GM12801 (cell line): ENCODE results near the gene DNAH10.

ENCODE experiments used
- CTCF ChIP-seq: IDR thresholded peaks from one replicate; pipeline ENCODE4 v1.5.1; 2011; ENCODE audit warnings: control low read depth; ENCODE audit not compliant: insufficient read length; ENCODE audit errors: extremely low read depth

DNAH10 gene, protein sequence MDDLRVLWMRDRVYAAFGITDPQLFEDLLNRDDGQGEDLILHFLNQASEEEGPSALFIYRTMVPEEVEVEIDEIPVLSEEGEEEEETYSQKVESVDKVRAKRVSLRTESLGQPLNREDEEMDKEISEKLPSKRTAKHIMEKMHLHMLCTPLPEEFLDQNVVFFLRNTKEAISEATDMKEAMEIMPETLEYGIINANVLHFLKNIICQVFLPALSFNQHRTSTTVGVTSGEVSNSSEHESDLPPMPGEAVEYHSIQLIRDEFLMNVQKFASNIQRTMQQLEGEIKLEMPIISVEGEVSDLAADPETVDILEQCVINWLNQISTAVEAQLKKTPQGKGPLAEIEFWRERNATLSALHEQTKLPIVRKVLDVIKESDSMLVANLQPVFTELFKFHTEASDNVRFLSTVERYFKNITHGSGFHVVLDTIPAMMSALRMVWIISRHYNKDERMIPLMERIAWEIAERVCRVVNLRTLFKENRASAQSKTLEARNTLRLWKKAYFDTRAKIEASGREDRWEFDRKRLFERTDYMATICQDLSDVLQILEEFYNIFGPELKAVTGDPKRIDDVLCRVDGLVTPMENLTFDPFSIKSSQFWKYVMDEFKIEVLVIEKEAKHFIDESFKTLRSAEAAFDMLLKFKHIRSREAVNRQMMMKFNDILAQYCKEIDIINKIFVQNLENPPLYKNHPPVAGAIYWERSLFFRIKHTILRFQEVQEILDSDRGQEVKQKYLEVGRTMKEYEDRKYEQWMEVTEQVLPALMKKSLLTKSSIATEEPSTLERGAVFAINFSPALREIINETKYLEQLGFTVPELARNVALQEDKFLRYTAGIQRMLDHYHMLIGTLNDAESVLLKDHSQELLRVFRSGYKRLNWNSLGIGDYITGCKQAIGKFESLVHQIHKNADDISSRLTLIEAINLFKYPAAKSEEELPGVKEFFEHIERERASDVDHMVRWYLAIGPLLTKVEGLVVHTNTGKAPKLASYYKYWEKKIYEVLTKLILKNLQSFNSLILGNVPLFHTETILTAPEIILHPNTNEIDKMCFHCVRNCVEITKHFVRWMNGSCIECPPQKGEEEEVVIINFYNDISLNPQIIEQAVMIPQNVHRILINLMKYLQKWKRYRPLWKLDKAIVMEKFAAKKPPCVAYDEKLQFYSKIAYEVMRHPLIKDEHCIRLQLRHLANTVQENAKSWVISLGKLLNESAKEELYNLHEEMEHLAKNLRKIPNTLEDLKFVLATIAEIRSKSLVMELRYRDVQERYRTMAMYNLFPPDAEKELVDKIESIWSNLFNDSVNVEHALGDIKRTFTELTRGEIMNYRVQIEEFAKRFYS (N-terminal part only)

GRCh38 chr12:123761841-123762714 lies at the start of gene DNAH10:
DNAH10 (plus strand) TSS chr12:123762301; CDS start chr12:123762337, 36 bp downstream.
- no peak for TF ChIP-seq CTCF

- no peak for TF ChIP-seq CTCF
Measured at GRCh38 chr12:123712780-123713319, 49.3 kb upstream of the DNAH10 start.

GRCh38 chr12:123713398-123713797 lies 48.7 kb upstream of the DNAH10 start:
- TF ChIP-seq CTCF = no peak

DNA sequence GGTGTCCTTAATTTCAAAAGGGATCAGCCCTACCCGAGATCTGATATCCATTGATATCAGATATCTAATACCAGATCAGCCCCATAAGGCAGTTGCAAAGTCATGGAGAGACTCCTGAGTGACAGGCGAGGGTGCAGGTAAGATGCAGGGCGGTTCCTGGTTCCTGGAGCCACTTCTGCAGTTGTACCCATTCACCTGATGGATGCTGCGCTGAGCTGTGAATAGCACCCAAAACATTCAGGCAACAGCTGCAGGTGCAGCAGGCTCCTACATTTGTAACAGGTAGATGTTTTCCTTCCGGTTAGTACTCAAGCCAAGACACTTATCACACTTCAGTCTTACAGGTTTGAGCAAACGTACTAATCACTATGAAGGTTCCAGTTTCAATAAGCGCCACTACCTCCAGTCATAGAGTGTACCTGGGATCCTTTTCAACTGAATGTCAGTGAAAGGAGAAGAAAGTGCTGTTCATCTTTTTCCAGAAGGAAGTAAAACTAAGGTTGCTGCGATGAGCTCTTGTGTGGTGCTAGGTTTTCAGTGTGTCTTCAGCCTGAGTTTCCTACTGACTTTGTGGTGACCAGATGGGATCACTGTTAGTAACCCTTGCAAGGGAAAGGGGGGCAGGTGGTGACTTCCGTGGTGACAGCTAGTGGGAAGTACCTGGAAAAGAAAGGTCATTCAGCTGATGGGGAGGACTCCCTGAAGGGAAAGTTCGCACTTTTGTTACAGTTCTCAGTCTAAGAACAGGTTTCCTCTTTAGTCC lies 48.1 kb upstream of the DNAH10 start:
- TF ChIP-seq CTCF = no peak

GRCh38 chr12:123715195-123715594 lies 46.9 kb upstream of the DNAH10 start:
- no peak for TF ChIP-seq CTCF

- no peak for TF ChIP-seq CTCF
Measured at GRCh38 chr12:123717350-123717749, 44.8 kb upstream of the DNAH10 start.
